ENCODE data around the gene VWA5B1. TPM values are rescaled to one million over a fixed set of nuclear protein-coding genes. Genes with fewer than 3 reads are reported as not detected.

Gene VWA5B1
- total and polyA plus RNA-seq, 10 of the 15 experiments (the other 5 are each of a cell fraction or from before 2014, with no cell fraction given): under 0.01 to 0.05 (median 0.01) TPM; not detected in 7

DNA sequence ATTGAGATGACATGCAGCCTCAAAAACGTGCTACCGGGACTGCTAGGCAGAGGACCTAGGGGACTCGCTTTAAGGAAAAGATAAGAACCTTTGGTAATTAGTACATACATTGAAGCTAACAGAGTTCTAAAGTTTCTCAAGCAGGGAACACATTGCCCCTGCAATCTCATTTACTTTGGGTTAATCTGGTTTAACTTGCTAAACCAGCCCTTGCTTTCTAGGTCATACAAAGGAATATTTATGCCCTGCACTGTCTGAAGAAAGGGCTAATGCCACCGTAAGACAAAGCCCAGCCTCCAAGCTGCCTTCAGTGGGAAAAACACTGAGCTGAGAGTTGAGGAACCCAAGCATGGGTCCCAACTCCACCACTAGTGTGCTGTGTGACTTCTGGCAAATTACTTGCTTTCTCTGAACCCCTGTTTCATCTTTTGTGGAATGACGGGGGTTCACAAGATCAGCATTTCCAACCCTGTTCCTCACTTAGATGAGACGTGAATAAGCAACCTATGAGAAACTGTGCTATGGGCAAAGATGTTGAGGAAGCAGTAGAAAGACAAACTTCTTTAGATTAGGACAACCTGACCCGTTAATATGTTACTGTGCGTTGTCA lies 66.3 kb downstream of the VWA5B1 start:
- H3K9ac ChIP-seq (ENCODE audit: control insufficient read depth, insufficient read depth, low read length): no peak overlapping the region
- in situ Hi-C loops (cut with MboI) (no loop called here), intact Hi-C loops (cut with micrococcal nuclease; ENCODE audit: unreplicated experiment) (loop anchor here (10.0 kb wide), 1 partner anchor 142 kb away; no protein-coding TSS in a partner anchor)
- no peak for ATAC-seq
- H3K79me2 ChIP-seq (ENCODE audit: control insufficient read depth, insufficient read depth, low read length): no peaks in the 10 kb centered on the region
- FAIRE-seq: no peak
- no peak overlapping the region for H3K4me3 ChIP-seq
- no TSS peak for BruUV-seq (replicated peaks)
- 35% methylated on average over 8 of the region's 8 CpGs for WGBS (ENCODE audit: insufficient coverage, insufficient replicate concordance, low lambda C conversion rate, missing lambda C conversion rate)
- RAD21 ChIA-PET (ENCODE audit: unreplicated experiment): no interaction called here
- H3K4me1 ChIP-seq (ENCODE audit: control insufficient read depth, insufficient read depth, low read length): peaks cover 6% of the 10 kb centered on the region; the same call in 1 of the 2 replicates
- DNase-seq (ENCODE audit: low read depth, low spot score): no peak
- POLR2A ChIA-PET: no interaction called here
- CTCF ChIA-PET: interaction anchor here (1.4 kb wide), 1 partner anchor 20 kb away, joined by 3 read pairs; no protein-coding TSS in a partner anchor
- H3K27me3 ChIP-seq (replicated peaks in 1 of 2; ENCODE audit: control insufficient read depth in 2 of 2, insufficient read depth in 2 of 2, low read length in 1 of 2): peaks cover 0 to 3% of the 10 kb centered on the region in 2 experiments; a peak in 3 of 4 replicates
- no peak overlapping the region for H2AFZ ChIP-seq (ENCODE audit: control insufficient read depth, low read depth, low read length)
- H4K20me1 ChIP-seq (ENCODE audit: control insufficient read depth, insufficient read depth): no peaks in the 10 kb centered on the region
- H3K36me3 ChIP-seq (ENCODE audit: control insufficient read depth in 2 of 2, insufficient read depth in 2 of 2, low read length in 1 of 2): no peaks in the 10 kb centered on the region
- H3K4me2 ChIP-seq (ENCODE audit: control insufficient read depth, insufficient read depth): no peak overlapping the region
- SMC1A ChIA-PET (ENCODE audit: uncharacterized antibody, unreplicated experiment): no interaction called here
- no peak overlapping the region for H3K27ac ChIP-seq (ENCODE audit: control insufficient read depth, insufficient read depth)
- no peaks in the 10 kb centered on the region for H3K9me3 ChIP-seq (replicated peaks; ENCODE audit: control insufficient read depth, insufficient read depth, low read length)
- TF ChIP-seq, protein P1, sequence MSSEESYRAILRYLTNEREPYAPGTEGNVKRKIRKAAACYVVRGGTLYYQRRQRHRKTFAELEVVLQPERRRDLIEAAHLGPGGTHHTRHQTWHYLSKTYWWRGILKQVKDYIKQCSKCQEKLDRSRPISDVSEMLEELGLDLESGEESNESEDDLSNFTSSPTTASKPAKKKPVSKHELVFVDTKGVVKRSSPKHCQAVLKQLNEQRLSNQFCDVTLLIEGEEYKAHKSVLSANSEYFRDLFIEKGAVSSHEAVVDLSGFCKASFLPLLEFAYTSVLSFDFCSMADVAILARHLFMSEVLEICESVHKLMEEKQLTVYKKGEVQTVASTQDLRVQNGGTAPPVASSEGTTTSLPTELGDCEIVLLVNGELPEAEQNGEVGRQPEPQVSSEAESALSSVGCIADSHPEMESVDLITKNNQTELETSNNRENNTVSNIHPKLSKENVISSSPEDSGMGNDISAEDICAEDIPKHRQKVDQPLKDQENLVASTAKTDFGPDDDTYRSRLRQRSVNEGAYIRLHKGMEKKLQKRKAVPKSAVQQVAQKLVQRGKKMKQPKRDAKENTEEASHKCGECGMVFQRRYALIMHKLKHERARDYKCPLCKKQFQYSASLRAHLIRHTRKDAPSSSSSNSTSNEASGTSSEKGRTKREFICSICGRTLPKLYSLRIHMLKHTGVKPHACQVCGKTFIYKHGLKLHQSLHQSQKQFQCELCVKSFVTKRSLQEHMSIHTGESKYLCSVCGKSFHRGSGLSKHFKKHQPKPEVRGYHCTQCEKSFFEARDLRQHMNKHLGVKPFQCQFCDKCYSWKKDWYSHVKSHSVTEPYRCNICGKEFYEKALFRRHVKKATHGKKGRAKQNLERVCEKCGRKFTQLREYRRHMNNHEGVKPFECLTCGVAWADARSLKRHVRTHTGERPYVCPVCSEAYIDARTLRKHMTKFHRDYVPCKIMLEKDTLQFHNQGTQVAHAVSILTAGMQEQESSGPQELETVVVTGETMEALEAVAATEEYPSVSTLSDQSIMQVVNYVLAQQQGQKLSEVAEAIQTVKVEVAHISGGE (CRISPR knock-in tag; IDR thresholded peaks at IDR 0.05): no peak
- TF ChIP-seq CBX5 (IDR thresholded peaks at IDR 0.05; ENCODE audit: low read depth) (no peak), POU2F2 (IDR thresholded peaks at IDR 0.05; ENCODE audit: borderline replicate concordance, low read depth, low read length) (no peak), POLR2AphosphoS2 (IDR thresholded peaks at IDR 0.05; ENCODE audit: low read depth, low read length) (no peak), JUNB (IDR thresholded peaks at IDR 0.05) (no peak), ZNF24 (IDR thresholded peaks at IDR 0.05) (no peak), YY1 (IDR thresholded peaks at IDR 0.05; ENCODE audit: low read depth, low read length) (no peak), MTA2 (IDR thresholded peaks at IDR 0.05; ENCODE audit: low read depth) (no peak), SIX5 (IDR thresholded peaks at IDR 0.05; ENCODE audit: low read depth, low read length, severe bottlenecking) (no peak)
- TF ChIP-seq, protein P2, sequence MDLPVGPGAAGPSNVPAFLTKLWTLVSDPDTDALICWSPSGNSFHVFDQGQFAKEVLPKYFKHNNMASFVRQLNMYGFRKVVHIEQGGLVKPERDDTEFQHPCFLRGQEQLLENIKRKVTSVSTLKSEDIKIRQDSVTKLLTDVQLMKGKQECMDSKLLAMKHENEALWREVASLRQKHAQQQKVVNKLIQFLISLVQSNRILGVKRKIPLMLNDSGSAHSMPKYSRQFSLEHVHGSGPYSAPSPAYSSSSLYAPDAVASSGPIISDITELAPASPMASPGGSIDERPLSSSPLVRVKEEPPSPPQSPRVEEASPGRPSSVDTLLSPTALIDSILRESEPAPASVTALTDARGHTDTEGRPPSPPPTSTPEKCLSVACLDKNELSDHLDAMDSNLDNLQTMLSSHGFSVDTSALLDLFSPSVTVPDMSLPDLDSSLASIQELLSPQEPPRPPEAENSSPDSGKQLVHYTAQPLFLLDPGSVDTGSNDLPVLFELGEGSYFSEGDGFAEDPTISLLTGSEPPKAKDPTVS (IDR thresholded peaks at IDR 0.05; ENCODE audit: low read depth, low read length): no peak
- TF ChIP-seq, protein P3, sequence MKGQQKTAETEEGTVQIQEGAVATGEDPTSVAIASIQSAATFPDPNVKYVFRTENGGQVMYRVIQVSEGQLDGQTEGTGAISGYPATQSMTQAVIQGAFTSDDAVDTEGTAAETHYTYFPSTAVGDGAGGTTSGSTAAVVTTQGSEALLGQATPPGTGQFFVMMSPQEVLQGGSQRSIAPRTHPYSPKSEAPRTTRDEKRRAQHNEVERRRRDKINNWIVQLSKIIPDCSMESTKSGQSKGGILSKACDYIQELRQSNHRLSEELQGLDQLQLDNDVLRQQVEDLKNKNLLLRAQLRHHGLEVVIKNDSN (IDR thresholded peaks at IDR 0.05; ENCODE audit: borderline replicate concordance, extremely low read length, insufficient read depth, low read depth, low read length): no peak
- TF ChIP-seq, protein P4, sequence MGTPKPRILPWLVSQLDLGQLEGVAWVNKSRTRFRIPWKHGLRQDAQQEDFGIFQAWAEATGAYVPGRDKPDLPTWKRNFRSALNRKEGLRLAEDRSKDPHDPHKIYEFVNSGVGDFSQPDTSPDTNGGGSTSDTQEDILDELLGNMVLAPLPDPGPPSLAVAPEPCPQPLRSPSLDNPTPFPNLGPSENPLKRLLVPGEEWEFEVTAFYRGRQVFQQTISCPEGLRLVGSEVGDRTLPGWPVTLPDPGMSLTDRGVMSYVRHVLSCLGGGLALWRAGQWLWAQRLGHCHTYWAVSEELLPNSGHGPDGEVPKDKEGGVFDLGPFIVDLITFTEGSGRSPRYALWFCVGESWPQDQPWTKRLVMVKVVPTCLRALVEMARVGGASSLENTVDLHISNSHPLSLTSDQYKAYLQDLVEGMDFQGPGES (IDR thresholded peaks at IDR 0.05): no peak
- TF ChIP-seq, protein P5, sequence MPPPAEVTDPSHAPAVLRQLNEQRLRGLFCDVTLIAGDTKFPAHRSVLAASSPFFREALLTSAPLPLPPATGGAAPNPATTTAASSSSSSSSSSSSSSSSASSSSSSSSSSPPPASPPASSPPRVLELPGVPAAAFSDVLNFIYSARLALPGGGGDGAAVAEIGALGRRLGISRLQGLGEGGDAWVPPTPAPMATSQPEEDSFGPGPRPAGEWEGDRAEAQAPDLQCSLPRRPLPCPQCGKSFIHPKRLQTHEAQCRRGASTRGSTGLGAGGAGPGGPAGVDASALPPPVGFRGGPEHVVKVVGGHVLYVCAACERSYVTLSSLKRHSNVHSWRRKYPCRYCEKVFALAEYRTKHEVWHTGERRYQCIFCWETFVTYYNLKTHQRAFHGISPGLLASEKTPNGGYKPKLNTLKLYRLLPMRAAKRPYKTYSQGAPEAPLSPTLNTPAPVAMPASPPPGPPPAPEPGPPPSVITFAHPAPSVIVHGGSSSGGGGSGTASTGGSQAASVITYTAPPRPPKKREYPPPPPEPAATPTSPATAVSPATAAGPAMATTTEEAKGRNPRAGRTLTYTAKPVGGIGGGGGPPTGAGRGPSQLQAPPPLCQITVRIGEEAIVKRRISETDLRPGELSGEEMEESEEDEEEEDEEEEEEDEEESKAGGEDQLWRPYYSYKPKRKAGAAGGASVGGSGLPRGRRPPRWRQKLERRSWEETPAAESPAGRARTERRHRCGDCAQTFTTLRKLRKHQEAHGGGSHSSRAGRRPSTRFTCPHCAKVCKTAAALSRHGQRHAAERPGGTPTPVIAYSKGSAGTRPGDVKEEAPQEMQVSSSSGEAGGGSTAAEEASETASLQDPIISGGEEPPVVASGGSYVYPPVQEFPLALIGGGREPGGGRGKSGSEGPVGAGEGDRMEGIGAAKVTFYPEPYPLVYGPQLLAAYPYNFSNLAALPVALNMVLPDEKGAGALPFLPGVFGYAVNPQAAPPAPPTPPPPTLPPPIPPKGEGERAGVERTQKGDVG (CRISPR knock-in tag; IDR thresholded peaks at IDR 0.05): no peak
